H1 (cell line): ENCODE measurements around the gene TRIM44.

Experiments
- CTCF ChIP-seq, 3 experiments: IDR thresholded peaks; 1 replicate in 2 of 3; 2 replicates in 1 of 3; pipeline versions ENCODE4 v1.5.1 to v1.6.1; 2011; ENCODE audit warnings: low read length in 3 of 3, mild to moderate bottlenecking in 3 of 3, inconsistent platforms in 2 of 3, low read depth in 1 of 3, moderate library complexity in 1 of 3; ENCODE audit not compliant: insufficient read depth in 1 of 3; ENCODE audit errors: control extremely low read depth in 1 of 3
- EP300 ChIP-seq, 2 experiments: IDR thresholded peaks; 1 replicate in 1 of 2; 2 replicates in 1 of 2; pipeline ENCODE4 v1.6.1; 2011 to 2012; ENCODE audit warnings: low read depth in 2 of 2, low read length in 2 of 2, mild to moderate bottlenecking in 2 of 2, borderline replicate concordance in 1 of 2, inconsistent platforms in 1 of 2, moderate library complexity in 1 of 2
- EZH2 ChIP-seq: fragments of 200-600 bp; sonication (generic); IDR thresholded peaks from 2 replicates; pipeline ENCODE4 v1.7.1; 2012; ENCODE audit warnings: low read depth, mild to moderate bottlenecking, moderate library complexity, low read length, inconsistent platforms; ENCODE audit not compliant: severe bottlenecking
- GTF2F1 ChIP-seq: IDR thresholded peaks from 2 replicates; pipeline ENCODE4 v1.6.1; 2012; ENCODE audit warnings: low read depth, low read length, improper control_type of control experiment, borderline replicate concordance
- JUN ChIP-seq: IDR thresholded peaks from 2 replicates; pipeline ENCODE4 v1.6.1; 2011; ENCODE audit warnings: low read depth, mild to moderate bottlenecking, improper control_type of control experiment, low read length
- JUND ChIP-seq: IDR thresholded peaks from 2 replicates; pipeline ENCODE4 v1.6.1; 2011; ENCODE audit warnings: mild to moderate bottlenecking, improper control_type of control experiment, low read length
- POLR2A ChIP-seq, 2 experiments: IDR thresholded peaks; 1 replicate in 1 of 2; 2 replicates in 1 of 2; pipeline ENCODE4 v1.6.1; 2011; ENCODE audit warnings: low read depth in 2 of 2, low read length in 2 of 2, mild to moderate bottlenecking in 2 of 2; ENCODE audit errors: control extremely low read depth in 1 of 2
- POLR2AphosphoS5 ChIP-seq: IDR thresholded peaks from 2 replicates; pipeline ENCODE4 v1.6.1; 2011; ENCODE audit warnings: low read depth, low read length
- RFX5 ChIP-seq: IDR thresholded peaks from 2 replicates; pipeline ENCODE4 v1.6.1; 2011; ENCODE audit warnings: low read depth, low read length, improper control_type of control experiment, borderline replicate concordance
- SAP30 ChIP-seq: fragments of 300-600 bp; sonication (generic); IDR thresholded peaks from 2 replicates; pipeline ENCODE4 v1.7.1; 2012; ENCODE audit warnings: low read length, moderate library complexity, mild to moderate bottlenecking, inconsistent platforms; ENCODE audit not compliant: insufficient read depth, insufficient replicate concordance
- TAF1 ChIP-seq: IDR thresholded peaks from 2 replicates; pipeline ENCODE4 v1.6.1; 2011; ENCODE audit warnings: mild to moderate bottlenecking, low read depth, low read length
- TEAD4 ChIP-seq: IDR thresholded peaks from 2 replicates; pipeline ENCODE4 v1.6.1; 2012; ENCODE audit warnings: low read depth, low read length, inconsistent platforms, mixed read lengths
- ZNF274 ChIP-seq: IDR thresholded peaks from 2 replicates; pipeline ENCODE4 v1.7.0; 2012; ENCODE audit warnings: low read length, borderline replicate concordance; ENCODE audit errors: extremely low read depth

- TF ChIP-seq EZH2 (no peak), TAF1 (no peak), CTCF (IDR thresholded peaks at IDR 0.05; ENCODE audit: control extremely low read depth in 1 of 3, insufficient read depth in 1 of 3, low read depth in 1 of 3, low read length in 3 of 3) (no peak), SAP30 (no peak), JUND (no peak), RFX5 (no peak), TEAD4 (no peak), GTF2F1 (no peak), POLR2AphosphoS5 (no peak), ZNF274 (no peak), EP300 (IDR thresholded peaks at IDR 0.05; ENCODE audit: borderline replicate concordance in 1 of 2, low read depth in 2 of 2, low read length in 2 of 2) (no peak), JUN (no peak), POLR2A (IDR thresholded peaks at IDR 0.05; ENCODE audit: control extremely low read depth in 1 of 2, low read depth in 2 of 2, low read length in 2 of 2) (no peak)
Measured at GRCh38 chr11:35752115-35752514, 89.5 kb downstream of the TRIM44 start.
